GM19324 (cell line): Measurements from ENCODE around the gene LRRC37B.
"Not testable (repeated sequence)": the region's sequence is repeated elsewhere in the genome, so short reads cannot be mapped to it uniquely, and the experiment has no call there.

Experiments used
- ATAC-seq: cut with Tn5 transposase; IDR thresholded peaks from one replicate; pipeline ENCODE4 v1.9.1; 2021; ENCODE audit warnings: mild to moderate bottlenecking, moderate library complexity; ENCODE audit not compliant: unreplicated experiment, low FRiP score

The LRRC37B gene

DNA sequence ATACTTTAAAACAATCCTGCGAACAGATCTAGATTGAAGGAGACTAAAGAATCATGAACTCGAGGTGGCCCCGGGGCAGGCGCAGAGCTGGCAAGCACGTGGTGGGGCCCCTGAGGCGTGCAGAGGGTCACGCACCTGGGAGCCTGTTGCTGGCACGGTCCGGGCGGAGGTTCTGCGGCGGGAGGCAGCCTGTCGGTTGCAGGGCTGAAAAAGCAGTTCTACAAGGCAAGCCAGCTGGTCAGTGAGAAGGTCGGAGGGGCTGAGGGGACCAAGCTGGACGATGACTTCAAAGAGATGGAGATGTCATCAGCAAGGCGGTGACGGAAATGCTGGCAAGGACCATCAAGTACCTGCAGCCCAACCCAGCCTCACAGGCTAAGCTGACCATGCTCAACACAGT lies 33.1 kb downstream of the LRRC37B start:
- ATAC-seq = not testable (repeated sequence)

DNA sequence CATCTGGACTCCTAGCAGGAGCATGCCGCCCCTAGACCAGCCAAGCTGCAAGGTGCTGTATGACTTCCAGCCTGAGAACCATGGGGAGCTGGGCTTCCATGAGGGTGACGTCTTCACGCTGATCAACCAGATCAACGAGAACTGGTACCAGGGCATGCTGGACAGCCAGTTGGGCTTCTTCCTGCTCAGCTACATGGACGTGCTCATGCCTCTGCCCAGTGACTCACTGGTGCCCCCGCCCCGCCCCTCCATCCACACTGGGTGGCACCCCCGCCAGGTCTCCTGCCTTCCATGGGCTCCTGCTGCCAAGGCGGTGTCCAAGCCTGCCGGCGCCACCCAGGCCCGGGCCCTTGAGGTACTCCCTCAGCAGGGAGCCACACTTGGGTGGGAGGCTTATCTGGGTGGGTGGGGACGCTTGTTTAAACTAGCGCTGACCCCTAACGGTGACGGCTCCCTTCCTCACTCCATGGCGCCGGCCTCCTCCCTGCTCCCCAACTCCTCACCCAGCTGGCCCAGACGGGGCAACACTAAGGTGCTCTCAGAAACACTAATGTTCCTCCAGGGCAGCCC lies 34.2 kb downstream of the LRRC37B start:
- ATAC-seq = not testable (repeated sequence)

DNA sequence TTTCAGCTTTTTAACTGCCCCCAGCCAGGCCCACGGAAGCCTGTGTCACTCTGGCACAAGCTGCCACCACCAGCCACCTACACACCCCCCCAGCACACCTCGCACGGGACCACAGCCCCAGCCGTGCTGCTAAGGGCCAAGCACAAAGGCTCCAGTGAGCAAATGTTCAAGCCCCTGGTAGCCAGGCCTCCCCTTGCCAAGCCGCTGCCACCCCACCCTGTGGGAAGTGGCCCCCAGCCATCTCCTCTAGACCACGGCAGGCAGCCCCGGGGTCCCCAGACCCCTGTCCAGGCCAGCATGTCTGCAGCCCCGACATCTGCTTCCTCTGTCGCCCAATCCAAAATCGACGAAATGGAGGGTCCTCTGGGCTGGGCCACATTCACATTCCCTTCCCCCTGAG lies 35.1 kb downstream of the LRRC37B start:
- not testable (repeated sequence) for ATAC-seq

DNA sequence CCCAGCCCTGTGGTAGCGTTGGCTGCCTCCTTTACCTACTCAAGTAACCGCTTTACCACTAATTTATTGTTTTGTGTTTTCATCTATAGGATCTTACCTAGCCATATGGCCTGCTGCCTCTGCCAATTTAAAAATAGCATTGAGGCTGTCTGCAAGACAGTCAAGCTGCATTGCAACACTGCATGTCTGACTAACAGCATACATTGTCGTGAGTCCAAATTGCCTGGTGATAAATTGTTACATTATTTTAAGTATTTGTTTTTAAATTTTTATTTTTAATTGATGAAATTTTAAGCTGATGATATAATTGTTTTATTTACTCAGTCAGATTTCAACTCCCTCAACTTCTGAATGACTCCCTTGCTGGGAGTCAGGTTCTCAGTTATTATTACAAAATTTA lies 38.4 kb downstream of the LRRC37B start:
- ATAC-seq = not testable (repeated sequence)

DNA sequence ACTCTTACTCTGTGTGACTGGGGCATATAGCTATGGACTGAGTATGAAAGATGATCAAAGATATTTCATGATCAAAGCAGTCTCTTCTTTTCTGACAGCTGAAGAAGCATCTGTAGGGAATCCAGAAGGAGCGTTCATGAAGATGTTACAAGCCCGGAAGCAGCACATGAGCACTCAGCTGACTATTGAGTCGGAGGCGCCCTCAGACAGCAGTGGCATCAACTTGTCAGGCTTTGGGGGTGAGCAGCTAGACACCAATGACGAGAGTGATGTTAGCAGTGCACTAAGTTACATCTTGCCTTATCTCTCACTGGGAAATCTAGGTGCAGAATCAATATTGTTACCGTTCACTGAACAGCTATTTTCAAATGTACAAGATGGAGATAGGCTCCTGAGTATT lies 40.5 kb downstream of the LRRC37B start:
- not testable (repeated sequence) for ATAC-seq

DNA sequence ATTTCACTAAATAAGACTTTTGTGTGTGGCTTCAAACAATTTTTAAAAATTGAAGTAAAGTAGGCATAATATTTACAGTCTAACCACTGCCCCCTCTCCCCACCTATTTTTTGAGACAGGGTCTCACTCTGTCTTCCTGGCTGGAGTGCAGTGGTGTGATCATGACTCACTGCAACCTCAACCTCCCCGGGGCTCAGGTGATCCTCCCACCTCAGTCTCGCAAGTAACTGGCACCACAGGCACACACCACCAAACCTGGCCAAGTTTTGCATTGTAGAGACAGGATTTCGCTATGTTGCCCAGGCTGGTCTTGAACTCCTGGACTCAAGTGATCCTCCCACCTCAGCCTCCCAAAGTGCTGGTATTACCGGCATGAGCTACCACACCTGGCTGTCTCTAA lies 47.8 kb downstream of the LRRC37B start:
- ATAC-seq = not testable (repeated sequence)

DNA sequence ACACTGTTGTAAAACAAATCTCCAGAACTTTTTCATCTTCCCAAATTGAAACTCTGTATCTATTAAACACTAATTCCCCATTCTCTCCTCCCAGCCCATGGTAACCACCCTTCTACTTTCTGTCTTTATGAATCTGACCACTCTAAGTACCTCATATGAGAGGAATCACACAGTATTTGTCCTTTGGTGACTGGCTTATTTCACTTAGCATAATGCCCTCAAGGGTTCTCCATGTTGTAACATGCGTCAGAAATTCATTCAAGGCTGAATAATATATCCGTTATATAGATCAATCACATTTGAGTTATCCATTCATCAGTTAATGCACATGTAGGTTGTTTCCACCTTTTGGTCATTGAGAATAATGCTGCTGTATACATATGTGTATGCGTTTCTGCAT lies 48.2 kb downstream of the LRRC37B start:
- ATAC-seq = not testable (repeated sequence)

DNA sequence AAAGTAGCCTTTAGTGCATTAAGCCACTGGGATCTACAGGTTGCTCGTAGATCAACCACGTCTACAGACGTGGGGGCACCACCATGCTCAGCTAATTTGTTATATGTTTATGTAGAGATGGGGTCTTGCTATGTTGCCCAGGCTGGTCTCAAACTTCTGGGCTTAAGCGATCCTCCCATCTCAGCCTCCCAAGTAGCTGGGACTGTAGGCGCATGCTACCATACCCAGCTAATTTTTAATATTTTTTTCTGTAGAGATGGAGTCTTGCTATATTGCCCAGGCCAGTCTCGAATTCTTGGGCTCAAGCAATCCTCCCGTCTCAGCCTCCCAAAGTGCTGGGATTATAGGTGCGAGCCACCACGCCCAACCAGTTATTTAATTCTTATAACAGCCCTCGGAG lies 49.3 kb downstream of the LRRC37B start:
- not testable (repeated sequence) for ATAC-seq

DNA sequence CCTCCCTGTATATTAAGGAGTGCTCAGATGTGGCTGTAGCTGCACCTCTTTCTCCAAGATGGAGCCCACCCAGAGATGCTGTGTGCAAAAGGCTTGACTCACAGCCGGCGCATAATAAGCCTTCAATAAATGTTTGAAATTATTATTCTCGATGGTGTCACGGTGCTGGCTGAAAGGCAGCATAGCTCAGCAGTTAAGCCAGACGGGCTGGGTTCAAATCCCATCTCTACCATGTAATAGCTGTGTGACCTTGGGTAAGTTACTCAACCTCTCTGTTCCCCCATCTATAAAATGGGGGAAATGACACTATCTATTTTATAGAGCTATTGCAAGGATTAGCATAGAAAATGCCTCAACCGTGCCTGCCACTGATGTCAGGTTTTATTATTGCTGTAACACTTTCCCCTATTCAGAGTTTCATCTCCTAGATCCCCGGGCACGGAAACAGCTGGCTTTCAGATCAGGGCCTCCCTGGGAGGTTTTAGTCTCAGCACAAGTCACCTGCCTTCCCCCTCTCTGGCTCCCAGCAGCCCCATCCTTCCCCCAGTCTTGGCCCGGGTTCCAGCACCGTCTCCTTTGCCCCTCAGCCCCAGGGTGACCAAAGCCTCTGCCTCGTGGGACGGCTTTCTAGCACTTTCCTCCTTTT lies 50.4 kb downstream of the LRRC37B start:
- not testable (repeated sequence) for ATAC-seq

DNA sequence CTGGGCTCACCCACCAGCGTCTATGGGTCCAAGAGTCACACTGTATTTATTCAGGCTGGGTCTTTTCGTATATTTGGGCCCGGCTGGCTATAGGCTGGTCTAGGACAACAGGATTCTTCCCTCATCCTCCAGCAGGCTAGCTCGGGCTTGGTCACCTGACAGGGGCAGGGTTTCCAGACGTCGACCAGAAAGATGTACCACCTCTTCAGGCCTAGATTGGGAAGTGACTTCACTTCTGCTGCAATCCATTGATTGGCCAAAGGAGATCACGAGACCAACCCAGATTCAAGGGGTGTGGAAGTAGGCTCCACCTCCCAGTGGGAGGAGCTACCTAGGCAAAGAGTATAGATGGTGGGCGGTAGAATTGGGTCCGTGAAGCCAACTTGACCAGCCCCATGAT lies 53.5 kb downstream of the LRRC37B start:
- not testable (repeated sequence) for ATAC-seq

DNA sequence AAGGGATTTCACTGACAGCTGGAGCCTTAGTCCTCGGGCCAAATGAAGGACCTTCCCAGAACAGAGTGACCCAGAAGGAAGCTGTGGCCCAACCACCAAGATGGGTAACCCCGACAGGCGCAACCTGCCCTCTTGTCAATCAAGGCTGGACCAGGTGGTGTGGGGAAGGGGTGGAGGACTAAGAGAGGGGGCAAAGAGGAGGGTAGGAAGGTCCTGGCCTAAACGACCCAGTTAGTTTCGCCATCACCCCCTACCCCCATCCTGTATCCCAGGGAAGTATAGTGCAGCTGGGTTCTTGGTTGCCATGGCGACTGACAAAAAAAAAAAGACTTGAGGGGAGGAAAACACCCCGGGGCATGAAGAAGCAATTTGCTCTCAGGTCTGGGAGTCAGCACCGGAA lies 54.7 kb downstream of the LRRC37B start:
- not testable (repeated sequence) for ATAC-seq

DNA sequence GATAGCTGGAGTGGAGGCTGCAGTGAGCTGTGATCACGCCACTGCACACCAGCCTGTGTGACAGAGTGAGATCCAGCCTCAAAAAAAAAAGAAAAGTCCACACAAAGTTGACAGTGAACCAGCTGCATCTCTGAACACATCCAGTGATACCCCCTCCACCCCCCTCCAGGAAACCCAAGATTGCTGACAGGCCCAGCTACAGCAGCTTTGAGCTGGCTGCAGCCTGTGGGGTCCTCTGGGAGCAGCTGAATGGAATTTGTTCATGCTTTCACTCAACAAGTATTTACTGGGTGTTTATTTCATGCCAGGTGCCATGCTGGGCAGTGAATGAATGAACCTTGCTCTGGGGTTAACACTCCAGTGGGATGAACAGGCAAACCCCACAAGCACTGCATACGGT lies 56.9 kb downstream of the LRRC37B start:
- not testable (repeated sequence) for ATAC-seq

DNA sequence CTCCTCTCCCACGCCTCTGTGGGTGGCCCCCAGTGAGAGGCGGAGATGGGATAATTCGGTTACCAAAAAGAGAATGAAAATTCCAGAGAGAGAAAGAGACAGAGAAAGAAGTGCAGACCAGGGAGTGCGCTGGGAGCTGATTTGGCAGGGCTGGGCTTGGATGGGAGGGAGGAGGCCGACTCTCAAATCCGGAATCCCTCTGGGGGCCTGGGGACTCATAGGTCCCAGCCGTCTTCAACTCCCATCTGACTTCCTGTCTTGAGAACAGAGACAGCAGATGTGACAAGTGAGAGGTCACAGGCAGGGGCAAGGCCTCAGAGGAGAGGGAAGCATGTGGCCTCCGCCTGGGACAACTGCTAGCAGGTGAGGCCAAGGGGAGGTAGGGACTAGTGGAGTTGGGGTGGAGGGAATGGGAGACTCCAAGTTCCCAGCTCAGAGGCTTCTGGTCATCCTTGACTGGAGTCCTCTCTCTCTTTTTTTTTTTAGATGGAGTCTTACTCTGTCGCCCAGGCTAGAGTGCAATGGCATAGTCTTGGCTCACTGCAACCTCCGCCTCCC lies 59.0 kb downstream of the LRRC37B start:
- ATAC-seq = not testable (repeated sequence)

DNA sequence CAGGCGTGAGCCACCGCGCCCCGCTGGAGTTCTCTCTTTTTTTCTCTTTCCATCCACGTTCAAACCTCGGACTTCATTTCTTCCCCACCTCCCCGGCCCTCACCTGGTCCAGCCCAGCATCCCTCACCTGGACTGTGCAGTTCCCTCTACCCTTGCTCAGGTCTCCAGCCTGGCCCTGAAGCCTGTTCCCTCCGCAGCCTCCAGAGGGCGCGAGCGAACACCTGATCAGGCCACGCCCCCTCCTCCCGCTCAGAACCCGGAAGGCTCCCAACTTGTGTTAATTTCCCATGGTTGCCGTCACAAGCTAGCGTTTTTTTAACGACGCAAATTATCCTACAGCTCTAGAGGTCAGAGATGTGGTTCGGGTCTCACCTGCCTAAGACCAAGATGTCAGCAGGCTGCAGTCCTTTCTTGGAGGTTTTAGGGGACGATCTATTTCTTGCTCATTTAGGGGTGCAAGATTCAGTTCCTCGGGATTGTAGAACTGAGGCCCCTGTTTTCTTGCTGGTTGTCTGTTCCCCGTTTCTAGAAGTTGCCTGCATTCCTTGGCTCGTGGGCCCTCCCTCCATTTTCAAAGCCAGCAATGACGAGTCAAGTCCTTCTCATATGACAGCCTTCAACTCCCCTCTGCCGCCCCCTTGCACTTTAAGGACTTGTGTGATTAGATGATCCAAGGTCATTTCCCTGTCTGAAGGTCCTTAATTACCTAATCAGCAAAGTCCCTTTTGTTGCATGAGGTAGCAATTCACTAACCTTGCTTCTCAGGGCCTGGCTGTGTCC lies 59.9 kb downstream of the LRRC37B start:
- not testable (repeated sequence) for ATAC-seq

DNA sequence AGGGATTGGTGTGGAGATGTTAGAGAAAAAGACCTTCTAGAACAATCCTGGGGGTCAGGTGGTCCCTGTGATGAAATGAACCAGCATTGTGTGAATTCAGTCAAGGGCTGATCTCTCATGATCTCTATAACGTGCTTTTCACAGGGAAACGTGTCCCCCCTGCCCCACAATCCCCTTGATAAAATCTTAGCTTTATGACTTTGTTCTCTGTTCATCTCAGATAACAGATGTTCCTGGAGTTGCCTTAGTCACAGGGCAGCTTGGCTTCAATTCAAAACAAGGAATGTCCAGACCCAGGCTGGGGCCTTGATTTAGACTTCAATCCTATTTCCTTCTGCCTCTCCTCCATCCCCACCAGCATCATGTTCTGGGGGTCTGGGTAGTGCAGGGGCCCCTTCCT lies 61.9 kb downstream of the LRRC37B start:
- not testable (repeated sequence) for ATAC-seq

DNA sequence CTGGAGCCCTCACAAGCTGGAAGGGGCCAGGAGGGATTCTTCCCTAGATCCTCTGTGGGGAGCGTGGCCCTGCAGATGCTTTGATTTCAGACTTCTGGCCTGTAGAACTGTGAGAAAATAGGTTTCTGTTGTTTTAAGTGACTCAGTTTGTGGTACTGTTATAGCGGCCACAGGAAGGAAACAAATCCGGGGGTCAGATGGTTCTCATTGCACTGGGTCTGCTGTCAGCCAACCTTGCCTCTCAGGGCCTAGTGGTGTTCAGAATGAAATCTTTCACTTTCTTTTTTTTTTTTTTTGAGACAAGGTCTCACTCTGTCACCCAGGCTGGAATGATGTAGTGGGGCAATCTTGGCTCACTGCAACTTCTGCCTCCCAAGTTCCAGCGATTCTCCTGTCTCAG lies 64.8 kb downstream of the LRRC37B start:
- ATAC-seq = peak; percentile 74

DNA sequence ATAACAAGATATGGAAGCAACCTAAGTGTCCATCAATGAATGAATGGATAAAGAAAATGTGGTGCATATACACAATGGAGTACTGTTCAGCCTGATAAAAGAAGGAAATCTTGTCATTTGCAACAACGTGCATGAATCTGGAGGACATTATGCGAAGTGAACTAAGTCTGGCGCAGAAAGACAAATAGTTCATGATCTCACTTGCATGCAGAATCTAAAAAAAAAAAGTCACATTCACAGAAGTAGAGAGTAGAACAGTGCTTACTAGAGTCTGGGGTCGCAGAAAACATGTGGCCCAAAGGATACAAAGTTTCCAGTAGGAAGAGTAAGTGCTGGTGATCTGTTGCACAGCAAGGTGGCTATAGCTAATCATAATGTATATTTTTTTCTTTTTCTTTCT lies 65.9 kb downstream of the LRRC37B start:
- not testable (repeated sequence) for ATAC-seq

DNA sequence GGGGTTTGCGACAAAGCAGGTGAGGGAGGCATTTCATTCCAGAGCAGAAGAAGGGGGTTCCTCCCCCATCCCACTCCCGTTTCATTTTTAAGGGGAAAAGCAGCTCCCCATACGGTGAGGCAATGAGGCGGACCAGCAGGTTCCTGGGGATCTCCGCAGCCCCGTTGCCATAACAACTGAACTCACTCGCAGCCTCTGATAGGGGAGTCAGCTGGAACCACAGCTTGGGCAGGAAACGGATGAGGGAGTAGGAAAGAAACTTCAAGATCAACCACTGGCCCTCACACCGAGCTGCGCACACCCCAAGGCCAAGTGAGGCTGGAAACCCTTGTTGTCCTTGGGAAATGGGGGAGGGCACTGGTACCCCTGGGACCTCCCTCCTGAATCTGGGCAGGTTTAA lies 72.6 kb downstream of the LRRC37B start:
- not testable (repeated sequence) for ATAC-seq

DNA sequence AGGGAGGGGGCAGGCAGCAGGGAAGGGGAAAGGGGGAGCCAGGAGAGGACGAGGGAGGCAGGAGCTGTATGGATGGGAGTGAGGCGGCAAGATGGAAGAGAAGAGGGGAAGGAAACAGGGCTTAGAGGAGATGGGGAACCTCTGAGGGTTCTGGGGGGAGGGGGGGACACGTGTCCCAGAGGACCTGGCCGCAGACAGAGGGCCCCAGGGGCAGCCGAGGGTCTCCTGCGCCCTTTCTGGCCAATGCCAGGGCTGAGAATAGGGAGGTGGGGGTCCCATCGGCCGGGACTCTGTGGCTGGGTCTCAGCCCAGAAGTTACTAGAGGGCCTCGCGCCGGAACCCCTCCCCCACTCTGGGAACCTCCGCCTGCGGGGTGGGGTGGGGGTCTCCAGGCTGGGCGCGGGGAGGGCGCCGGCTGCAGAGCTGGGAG lies 76.4 kb downstream of the LRRC37B start:
- not testable (repeated sequence) for ATAC-seq

DNA sequence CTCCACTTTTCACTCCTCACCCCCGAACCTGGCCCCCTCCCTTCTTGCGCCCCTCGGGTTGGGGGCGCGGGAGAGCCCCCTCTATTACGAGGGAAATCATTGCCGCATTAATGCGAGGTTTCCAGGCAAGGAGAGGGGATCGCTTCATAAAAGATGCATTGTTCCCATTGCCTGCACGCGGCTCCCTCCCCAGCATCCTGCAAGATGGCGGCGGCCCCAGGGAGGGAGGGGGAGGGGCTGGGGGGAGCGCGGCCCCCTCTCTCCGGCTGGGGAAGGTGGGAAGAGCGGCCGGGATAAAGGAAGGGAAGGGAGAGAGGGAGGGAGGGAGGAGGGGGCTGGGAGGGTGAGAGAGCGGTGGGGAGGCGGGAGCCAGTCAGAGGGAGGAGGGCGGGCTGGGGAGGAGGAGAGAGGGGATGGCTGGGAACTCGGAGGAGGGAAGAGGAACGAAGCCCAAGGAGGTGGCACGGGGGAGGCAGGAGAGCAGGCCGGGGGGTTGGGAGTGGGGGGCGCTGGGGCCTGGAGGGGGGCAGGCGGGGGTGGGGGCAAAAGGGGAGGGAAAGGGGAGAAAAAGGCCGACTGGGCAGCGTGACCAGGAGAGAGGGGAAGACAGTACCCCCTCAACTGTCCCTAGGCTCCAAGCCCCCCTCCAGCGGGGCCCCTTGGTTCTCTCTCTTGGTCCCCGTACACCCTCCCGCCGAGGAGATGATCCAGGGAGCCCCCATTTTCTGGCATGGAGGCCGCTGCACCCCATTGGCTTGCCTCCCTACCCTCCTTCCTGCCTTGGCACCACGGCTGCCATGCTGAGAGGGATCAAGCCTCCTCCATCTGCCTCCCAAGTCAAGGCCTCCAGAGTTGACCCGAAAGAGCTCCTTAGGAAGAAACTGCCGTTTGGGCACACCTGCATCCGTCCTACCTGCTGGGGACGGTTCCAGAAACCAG lies 77.1 kb downstream of the LRRC37B start:
- not testable (repeated sequence) for ATAC-seq
